Measurements from ENCODE around the gene MYO1D. TPM values are rescaled to one million over a fixed set of nuclear protein-coding genes. Genes with fewer than 3 reads are reported as not detected.

Gene MYO1D
- total RNA-seq, 1 experiment from 2014 or later: 1.3 TPM

DNA sequence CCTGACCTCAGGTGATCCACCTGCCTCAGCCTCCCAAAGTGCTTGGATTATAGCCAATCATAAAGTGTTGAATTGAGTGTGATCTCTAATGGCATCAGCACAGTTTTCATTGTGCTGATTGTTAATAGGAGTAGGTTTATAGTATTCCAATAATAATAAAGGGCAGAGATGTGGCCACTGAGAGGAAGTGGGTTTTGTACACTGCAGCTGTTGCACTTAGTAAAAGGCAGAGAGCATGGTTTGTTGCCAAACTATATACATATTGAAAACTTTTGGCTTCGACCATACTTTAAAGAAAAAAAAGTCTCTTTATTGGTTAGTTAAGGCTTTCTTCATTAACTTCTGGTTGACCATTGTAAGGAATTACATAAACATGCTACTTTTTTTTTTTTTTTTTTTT is 204.2 kb downstream of the MYO1D start:
- CTCF ChIA-PET: interaction anchor here (0.6 kb wide), 1 partner anchor 204 kb away, joined by 3 read pairs; the partner anchor contains the start of gene MYO1D
- H3K4me3 ChIP-seq (ENCODE audit: low read depth in 2 of 2, low read length in 2 of 2): no peak overlapping the region
- BruUV-seq (replicated peaks): no TSS peak
- H3K4me1 ChIP-seq (ENCODE audit: control insufficient read depth, insufficient read depth, low read length): no peaks in the 10 kb centered on the region
- no peaks in the 10 kb centered on the region for H3K36me3 ChIP-seq (ENCODE audit: control insufficient read depth, insufficient read depth, low read length)
- intact Hi-C loops (cut with micrococcal nuclease; ENCODE audit: unreplicated experiment) (no loop called here), in situ Hi-C loops (cut with HindIII; ENCODE audit: low pct_unique_long_range_greater_than_20kb, low sequenced_read_pairs) (no loop called here)
- H3K27ac ChIP-seq (ENCODE audit: low read length): no peak overlapping the region
- H3K9me3 ChIP-seq (ENCODE audit: control insufficient read depth, insufficient read depth, low read depth, low read length): no peaks in the 10 kb centered on the region
- peaks cover 6% of the 10 kb centered on the region for H3K27me3 ChIP-seq (ENCODE audit: control insufficient read depth, insufficient read depth, low read length)
- TF ChIP-seq, protein P1, sequence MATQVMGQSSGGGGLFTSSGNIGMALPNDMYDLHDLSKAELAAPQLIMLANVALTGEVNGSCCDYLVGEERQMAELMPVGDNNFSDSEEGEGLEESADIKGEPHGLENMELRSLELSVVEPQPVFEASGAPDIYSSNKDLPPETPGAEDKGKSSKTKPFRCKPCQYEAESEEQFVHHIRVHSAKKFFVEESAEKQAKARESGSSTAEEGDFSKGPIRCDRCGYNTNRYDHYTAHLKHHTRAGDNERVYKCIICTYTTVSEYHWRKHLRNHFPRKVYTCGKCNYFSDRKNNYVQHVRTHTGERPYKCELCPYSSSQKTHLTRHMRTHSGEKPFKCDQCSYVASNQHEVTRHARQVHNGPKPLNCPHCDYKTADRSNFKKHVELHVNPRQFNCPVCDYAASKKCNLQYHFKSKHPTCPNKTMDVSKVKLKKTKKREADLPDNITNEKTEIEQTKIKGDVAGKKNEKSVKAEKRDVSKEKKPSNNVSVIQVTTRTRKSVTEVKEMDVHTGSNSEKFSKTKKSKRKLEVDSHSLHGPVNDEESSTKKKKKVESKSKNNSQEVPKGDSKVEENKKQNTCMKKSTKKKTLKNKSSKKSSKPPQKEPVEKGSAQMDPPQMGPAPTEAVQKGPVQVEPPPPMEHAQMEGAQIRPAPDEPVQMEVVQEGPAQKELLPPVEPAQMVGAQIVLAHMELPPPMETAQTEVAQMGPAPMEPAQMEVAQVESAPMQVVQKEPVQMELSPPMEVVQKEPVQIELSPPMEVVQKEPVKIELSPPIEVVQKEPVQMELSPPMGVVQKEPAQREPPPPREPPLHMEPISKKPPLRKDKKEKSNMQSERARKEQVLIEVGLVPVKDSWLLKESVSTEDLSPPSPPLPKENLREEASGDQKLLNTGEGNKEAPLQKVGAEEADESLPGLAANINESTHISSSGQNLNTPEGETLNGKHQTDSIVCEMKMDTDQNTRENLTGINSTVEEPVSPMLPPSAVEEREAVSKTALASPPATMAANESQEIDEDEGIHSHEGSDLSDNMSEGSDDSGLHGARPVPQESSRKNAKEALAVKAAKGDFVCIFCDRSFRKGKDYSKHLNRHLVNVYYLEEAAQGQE (IDR thresholded peaks at IDR 0.05; ENCODE audit: insufficient read depth in 1 of 2, low read depth in 2 of 2, low read length in 1 of 2): no peak
- TF ChIP-seq TCF7L2 (IDR thresholded peaks at IDR 0.05; ENCODE audit: low read depth, low read length) (no peak), SIN3A (IDR thresholded peaks at IDR 0.05; ENCODE audit: borderline replicate concordance, insufficient read depth, low read depth, low read length) (no peak), POLR2AphosphoS5 (IDR thresholded peaks at IDR 0.05; ENCODE audit: low read depth, low read length) (no peak)
- TF ChIP-seq, protein P2, sequence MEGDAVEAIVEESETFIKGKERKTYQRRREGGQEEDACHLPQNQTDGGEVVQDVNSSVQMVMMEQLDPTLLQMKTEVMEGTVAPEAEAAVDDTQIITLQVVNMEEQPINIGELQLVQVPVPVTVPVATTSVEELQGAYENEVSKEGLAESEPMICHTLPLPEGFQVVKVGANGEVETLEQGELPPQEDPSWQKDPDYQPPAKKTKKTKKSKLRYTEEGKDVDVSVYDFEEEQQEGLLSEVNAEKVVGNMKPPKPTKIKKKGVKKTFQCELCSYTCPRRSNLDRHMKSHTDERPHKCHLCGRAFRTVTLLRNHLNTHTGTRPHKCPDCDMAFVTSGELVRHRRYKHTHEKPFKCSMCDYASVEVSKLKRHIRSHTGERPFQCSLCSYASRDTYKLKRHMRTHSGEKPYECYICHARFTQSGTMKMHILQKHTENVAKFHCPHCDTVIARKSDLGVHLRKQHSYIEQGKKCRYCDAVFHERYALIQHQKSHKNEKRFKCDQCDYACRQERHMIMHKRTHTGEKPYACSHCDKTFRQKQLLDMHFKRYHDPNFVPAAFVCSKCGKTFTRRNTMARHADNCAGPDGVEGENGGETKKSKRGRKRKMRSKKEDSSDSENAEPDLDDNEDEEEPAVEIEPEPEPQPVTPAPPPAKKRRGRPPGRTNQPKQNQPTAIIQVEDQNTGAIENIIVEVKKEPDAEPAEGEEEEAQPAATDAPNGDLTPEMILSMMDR (IDR thresholded peaks at IDR 0.05): no peak
- POLR2A ChIA-PET: no interaction called here
- ATAC-seq (no peak), DNase-seq (ENCODE audit: low read depth, low spot score) (no peak)

DNA sequence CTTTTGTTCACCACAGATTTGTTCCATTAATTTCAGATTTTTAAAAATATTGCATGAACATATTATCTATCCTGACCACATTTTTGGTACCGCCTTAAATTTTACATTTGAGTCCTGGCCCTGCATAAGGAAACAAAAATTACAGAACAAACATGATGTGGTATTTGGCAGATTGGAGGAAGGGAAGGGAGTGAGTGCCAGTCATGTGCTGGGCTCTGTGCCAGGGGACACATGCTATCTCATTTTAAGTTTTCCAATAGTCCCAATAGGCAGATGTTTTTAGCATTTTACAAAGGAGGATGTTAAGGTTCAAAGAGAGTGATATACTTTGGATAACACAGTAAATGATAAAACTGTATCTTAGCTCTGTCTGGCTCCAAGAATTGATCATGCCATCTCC is 205.0 kb downstream of the MYO1D start:
- in situ Hi-C loops (cut with HindIII; ENCODE audit: low pct_unique_long_range_greater_than_20kb, low sequenced_read_pairs) (no loop called here), intact Hi-C loops (cut with micrococcal nuclease; ENCODE audit: unreplicated experiment) (no loop called here)
- H3K27ac ChIP-seq (ENCODE audit: low read length): no peak overlapping the region
- BruUV-seq (replicated peaks): no TSS peak
- no peak for ATAC-seq
- H3K36me3 ChIP-seq (ENCODE audit: control insufficient read depth, insufficient read depth, low read length): no peaks in the 10 kb centered on the region
- peaks cover 6% of the 10 kb centered on the region for H3K27me3 ChIP-seq (ENCODE audit: control insufficient read depth, insufficient read depth, low read length)
- ChIA-PET CTCF (interaction anchor here (0.6 kb wide), 1 partner anchor 205 kb away, joined by 3 read pairs; the partner anchor contains the start of gene MYO1D), POLR2A (no interaction called here)
- H3K4me1 ChIP-seq (ENCODE audit: control insufficient read depth, insufficient read depth, low read length): no peaks in the 10 kb centered on the region
- TF ChIP-seq TCF7L2 (IDR thresholded peaks at IDR 0.05; ENCODE audit: low read depth, low read length): no peak
- TF ChIP-seq, protein P1 (IDR thresholded peaks at IDR 0.05; ENCODE audit: insufficient read depth in 1 of 2, low read depth in 2 of 2, low read length in 1 of 2): no peak
- TF ChIP-seq, protein P2 (IDR thresholded peaks at IDR 0.05): no peak
- no peak for TF ChIP-seq POLR2AphosphoS5 (IDR thresholded peaks at IDR 0.05; ENCODE audit: low read depth, low read length)
- TF ChIP-seq SIN3A (IDR thresholded peaks at IDR 0.05; ENCODE audit: borderline replicate concordance, insufficient read depth, low read depth, low read length): no peak
- no peak for DNase-seq (ENCODE audit: low read depth, low spot score)
- no peaks in the 10 kb centered on the region for H3K9me3 ChIP-seq (ENCODE audit: control insufficient read depth, insufficient read depth, low read depth, low read length)
- no peak overlapping the region for H3K4me3 ChIP-seq (ENCODE audit: low read depth in 2 of 2, low read length in 2 of 2)

Data from Panc1 (cell line).